ENCODE data around the gene ELK4. TPM values are rescaled to one million over a fixed set of nuclear protein-coding genes. Genes with fewer than 3 reads are reported as not detected.
A peak's percentile ranks its signal among the peaks of the same experiment; 100 is the strongest.
"Not testable (repeated sequence)": the region's sequence is repeated elsewhere in the genome, so short reads cannot be mapped to it uniquely, and the experiment has no call there.

ELK4 gene
- total RNA-seq, 8 experiments from 2014 or later = 6.8 to 21.3 (median 11.5) TPM

DNA sequence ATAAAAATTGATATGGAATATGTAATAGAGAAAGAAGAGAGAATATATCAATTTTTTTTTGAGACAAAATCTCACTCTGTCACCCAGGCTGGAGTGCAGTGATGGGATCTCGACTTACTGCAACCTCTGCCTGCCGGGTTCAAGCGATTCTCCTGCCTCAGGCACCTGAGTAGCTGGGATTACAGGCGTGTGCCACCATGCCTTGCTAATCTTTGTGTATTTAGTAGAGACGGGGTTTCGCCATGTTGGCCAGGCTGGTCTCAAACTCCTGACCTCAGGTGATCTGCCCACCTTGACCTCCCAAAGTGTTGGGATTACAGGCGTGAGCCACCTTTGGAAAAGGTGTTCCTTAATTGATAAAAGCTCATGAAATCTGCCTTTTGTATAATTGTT, 4.3 kb upstream of the ELK4 start:
- ATAC-seq (replicated peaks in 6 of 8); H3K4me1 ChIP-seq (replicated peaks in 1 of 2); H3K4me3 ChIP-seq; H3K27ac ChIP-seq; in situ Hi-C loops (cut with MboI; ENCODE audit: low pct_unique_long_range_greater_than_20kb in 2 of 9, low sequenced_read_pairs in 9 of 9, unreplicated experiment in 9 of 9): not testable (repeated sequence)
- WGBS, 10 experiments = 25 to 100% (median 88%) methylated on average over 1 to 7 of the region's 7 CpGs; no CpG with 5 or more reads in 3 of the 10 experiments

GRCh38 chr1:205633421-205633976, 1.7 kb upstream of the ELK4 start:
- WGBS, 10 experiments = 35 to 100% (median 83%) methylated on average over 3 to 6 of the region's 6 CpGs
- Histone ChIP-seq H3K27ac (no peak overlapping the region), H3K4me1 (replicated peaks in 1 of 2) (peaks cover 5 to 14% of the 10 kb centered on the region in 2 donors), H3K4me3 (no peak overlapping the region)
- ATAC-seq (replicated peaks in 6 of 8) = no peak
- in situ Hi-C loops (cut with MboI; ENCODE audit: low pct_unique_long_range_greater_than_20kb in 2 of 9, low sequenced_read_pairs in 9 of 9, unreplicated experiment in 9 of 9) = no loop called here

- in situ Hi-C loops (cut with MboI; ENCODE audit: low pct_unique_long_range_greater_than_20kb in 2 of 9, low sequenced_read_pairs in 9 of 9, unreplicated experiment in 9 of 9) = no loop called here
- Histone ChIP-seq H3K4me1 (replicated peaks in 1 of 2) (peaks cover 5 to 14% of the 10 kb centered on the region in 2 donors), H3K4me3 (peak overlapping the region; percentile 65 to 80 (median 70)), H3K27ac (peak overlapping the region; percentile 97)
- 20 to 100% (median 71%) methylated on average over 1 to 3 of the region's 3 CpGs for WGBS, 10 experiments
- ATAC-seq (replicated peaks in 6 of 8) = no peak
These were observed 908 bp upstream of the ELK4 start for GRCh38 chr1:205632669-205633169.

DNA sequence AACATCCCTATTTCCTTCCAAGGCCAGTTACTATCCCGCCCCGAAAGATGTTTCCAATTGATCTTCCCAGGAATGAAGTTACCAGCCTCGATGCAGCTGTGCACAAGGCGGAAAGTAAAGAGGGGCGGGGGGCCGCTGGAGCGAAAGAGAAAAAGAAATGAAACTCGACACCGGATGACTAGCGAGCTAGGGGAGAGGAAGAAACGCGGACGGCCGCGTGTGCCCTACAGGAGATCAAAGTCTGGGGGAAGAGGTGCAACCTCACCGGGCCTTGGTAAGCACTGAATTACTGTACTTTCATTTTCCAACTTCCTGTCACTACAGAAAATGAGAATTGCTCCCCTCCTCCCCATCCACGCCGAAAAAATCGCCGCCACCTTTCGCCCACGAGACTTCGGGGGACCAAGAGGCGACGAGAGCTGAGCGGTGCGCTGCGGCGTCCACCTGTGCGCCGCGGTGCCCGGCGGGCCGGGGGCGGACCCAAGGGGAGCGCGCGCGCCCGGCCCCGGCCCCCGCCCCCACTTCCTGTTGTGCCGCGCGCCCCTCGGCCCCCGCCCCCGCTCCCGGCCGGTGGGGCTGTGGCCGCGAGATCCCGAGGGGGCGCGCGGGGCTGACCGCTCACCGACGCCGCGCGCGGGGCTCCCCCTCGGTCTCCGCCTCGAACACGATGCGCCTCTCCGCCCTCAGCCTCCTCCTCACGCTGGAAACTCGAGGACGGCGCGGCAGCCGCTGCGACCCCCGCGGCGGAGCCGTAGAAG, 622 bp downstream of the ELK4 start:
- in situ Hi-C loops (cut with MboI; ENCODE audit: low pct_unique_long_range_greater_than_20kb in 2 of 9, low sequenced_read_pairs in 9 of 9, unreplicated experiment in 9 of 9) = no loop called here
- Histone ChIP-seq H3K27ac (peak overlapping the region; percentile 97), H3K4me1 (replicated peaks in 1 of 2) (peaks cover 5 to 14% of the 10 kb centered on the region in 2 donors), H3K4me3 (peak overlapping the region; percentile 65 to 80 (median 70))
- 0 to 5% (median 0%) methylated on average over 1 to 51 of the region's 81 CpGs; no CpG with 5 or more reads in 1 of the 10 experiments for WGBS, 10 experiments
- ATAC-seq (replicated peaks in 6 of 8) = peak; percentile 56 to 82 (median 76)

DNA sequence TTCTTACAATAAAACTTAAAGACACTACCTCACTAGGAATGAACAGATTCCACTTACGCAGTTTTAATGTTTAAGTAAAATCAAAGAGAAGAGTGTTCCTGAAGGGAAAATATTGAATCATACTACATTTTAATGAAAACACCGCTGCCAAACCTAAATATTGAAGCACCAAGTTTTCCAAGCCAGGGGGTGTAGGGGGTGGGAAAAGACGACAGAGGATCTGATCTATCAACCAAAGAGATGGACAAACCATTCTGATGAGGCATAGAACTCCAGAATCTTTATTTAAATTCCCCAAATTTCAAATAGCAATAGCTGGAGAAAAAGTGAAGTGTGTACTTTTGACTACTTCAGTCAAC, 1.2 kb downstream of the ELK4 start:
- in situ Hi-C loops (cut with MboI; ENCODE audit: low pct_unique_long_range_greater_than_20kb in 2 of 9, low sequenced_read_pairs in 9 of 9, unreplicated experiment in 9 of 9) = no loop called here
- H3K4me3 ChIP-seq = peak overlapping the region; percentile 65 to 80 (median 70)
- 0 to 35% (median 12%) methylated on average over 1 to 3 of the region's 3 CpGs for WGBS, 10 experiments

DNA sequence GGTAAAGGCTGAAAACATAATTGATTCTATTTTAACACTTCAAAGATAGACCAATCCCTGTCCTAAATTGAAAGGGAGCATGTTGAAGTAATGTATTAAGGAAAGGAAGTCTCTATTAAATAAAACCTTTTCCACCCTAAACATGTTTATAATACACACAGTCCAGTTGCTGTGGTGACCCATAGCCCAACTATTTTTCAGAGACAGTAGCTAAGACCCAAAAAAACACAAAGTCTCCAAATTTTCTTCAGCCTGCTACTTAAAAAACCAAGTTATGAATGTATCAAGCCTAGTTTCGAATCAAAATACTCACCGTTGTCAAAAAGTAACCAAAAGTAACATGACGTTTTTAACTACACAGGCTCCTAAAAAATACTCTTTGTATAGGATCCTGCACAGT, 1.6 kb downstream of the ELK4 start:
- in situ Hi-C loops (cut with MboI; ENCODE audit: low pct_unique_long_range_greater_than_20kb in 2 of 9, low sequenced_read_pairs in 9 of 9, unreplicated experiment in 9 of 9) = no loop called here
- no peak for ATAC-seq (replicated peaks in 6 of 8)
- Histone ChIP-seq H3K4me3 (peak overlapping the region; percentile 65 to 80 (median 70)), H3K4me1 (replicated peaks in 1 of 2) (peaks cover 5 to 14% of the 10 kb centered on the region in 2 donors), H3K27ac (no peak overlapping the region)
- WGBS, 10 experiments = 0 to 49% (median 30%) methylated on average over 2 to 3 of the region's 3 CpGs

More for the DNA sequence above, 1.2 kb downstream of the ELK4 start:
- no peak for ATAC-seq (replicated peaks in 6 of 8)
- peaks cover 5 to 14% of the 10 kb centered on the region in 2 donors for H3K4me1 ChIP-seq (replicated peaks in 1 of 2)
- H3K27ac ChIP-seq = peak overlapping the region in 1 of 2 donors; percentile 97

- in situ Hi-C loops (cut with MboI; ENCODE audit: low pct_unique_long_range_greater_than_20kb in 2 of 9, low sequenced_read_pairs in 9 of 9, unreplicated experiment in 9 of 9) = no loop called here
- no peak for ATAC-seq (replicated peaks in 6 of 8)
- H3K27ac ChIP-seq = no peak overlapping the region
- WGBS, 10 experiments = 7 to 100% (median 83%) methylated on average over 1 to 6 of the region's 6 CpGs
- H3K4me1 ChIP-seq (replicated peaks in 1 of 2) = peaks cover 5 to 14% of the 10 kb centered on the region in 2 donors
- H3K4me3 ChIP-seq = no peak overlapping the region
These were observed 2.1 kb downstream of the ELK4 start for GRCh38 chr1:205629751-205630150.

GRCh38 chr1:205627956-205628355, 3.9 kb downstream of the ELK4 start:
- ATAC-seq (replicated peaks in 6 of 8) = no peak
- Histone ChIP-seq H3K27ac (no peak overlapping the region), H3K4me3 (no peak overlapping the region), H3K4me1 (replicated peaks in 1 of 2) (peaks cover 4 to 12% of the 10 kb centered on the region in 2 donors)
- WGBS, 10 experiments = 80 to 100% (median 95%) methylated on average over 2 to 8 of the region's 8 CpGs
- in situ Hi-C loops (cut with MboI; ENCODE audit: low pct_unique_long_range_greater_than_20kb in 2 of 9, low sequenced_read_pairs in 9 of 9, unreplicated experiment in 9 of 9) = no loop called here

DNA sequence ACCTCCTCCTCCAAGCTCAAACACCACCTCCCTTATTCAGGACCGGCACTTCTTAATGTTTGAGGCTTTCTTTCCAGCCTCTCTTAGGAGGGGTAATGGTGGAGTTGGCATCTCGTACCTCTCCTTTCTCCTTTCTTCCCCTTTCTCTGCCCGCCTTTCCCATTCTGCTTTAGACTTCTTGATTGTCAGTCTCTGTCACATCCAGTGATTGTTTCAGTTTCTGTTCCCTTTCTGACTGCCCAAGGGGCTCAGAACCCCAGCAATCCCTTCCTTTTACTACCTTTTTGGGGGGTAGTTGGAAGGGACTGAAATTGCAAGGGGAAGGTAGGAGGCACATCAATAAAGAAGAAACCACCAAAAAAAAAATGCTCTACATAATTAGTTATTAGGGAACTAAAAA, 5.6 kb downstream of the ELK4 start:
- Histone ChIP-seq H3K27ac (no peak overlapping the region), H3K4me1 (replicated peaks in 1 of 2) (peaks cover 0 to 7% of the 10 kb centered on the region in 2 donors), H3K4me3 (no peak overlapping the region)
- ATAC-seq (replicated peaks in 6 of 8) = no peak
- in situ Hi-C loops (cut with MboI; ENCODE audit: low pct_unique_long_range_greater_than_20kb in 2 of 9, low sequenced_read_pairs in 9 of 9, unreplicated experiment in 9 of 9) = no loop called here
- WGBS, 10 experiments = 80 to 100% (median 93%) methylated on average over 1 to 3 of the region's 3 CpGs; no CpG with 5 or more reads in 2 of the 10 experiments

- Histone ChIP-seq H3K27ac (no peak overlapping the region), H3K4me1 (replicated peaks in 1 of 2) (no peaks in the 10 kb centered on the region), H3K4me3 (no peak overlapping the region)
- ATAC-seq (replicated peaks in 6 of 8) = no peak
- in situ Hi-C loops (cut with MboI; ENCODE audit: low pct_unique_long_range_greater_than_20kb in 2 of 9, low sequenced_read_pairs in 9 of 9, unreplicated experiment in 9 of 9) = no loop called here
- 80 to 100% (median 90%) methylated on average over 1 to 4 of the region's 4 CpGs; no CpG with 5 or more reads in 1 of the 10 experiments for WGBS, 10 experiments
These were observed 8.2 kb downstream of the ELK4 start for GRCh38 chr1:205623646-205624045.

- in situ Hi-C loops (cut with MboI; ENCODE audit: low pct_unique_long_range_greater_than_20kb in 2 of 9, low sequenced_read_pairs in 9 of 9, unreplicated experiment in 9 of 9) = no loop called here
- WGBS, 10 experiments = 80 to 100% (median 92%) methylated on average over 1 to 6 of the region's 6 CpGs
- H3K4me1 ChIP-seq (replicated peaks in 1 of 2) = no peaks in the 10 kb centered on the region
- H3K27ac ChIP-seq = no peak overlapping the region
- no peak overlapping the region for H3K4me3 ChIP-seq
- no peak for ATAC-seq (replicated peaks in 6 of 8)
These were observed 11.5 kb downstream of the ELK4 start for GRCh38 chr1:205620269-205620668.

DNA sequence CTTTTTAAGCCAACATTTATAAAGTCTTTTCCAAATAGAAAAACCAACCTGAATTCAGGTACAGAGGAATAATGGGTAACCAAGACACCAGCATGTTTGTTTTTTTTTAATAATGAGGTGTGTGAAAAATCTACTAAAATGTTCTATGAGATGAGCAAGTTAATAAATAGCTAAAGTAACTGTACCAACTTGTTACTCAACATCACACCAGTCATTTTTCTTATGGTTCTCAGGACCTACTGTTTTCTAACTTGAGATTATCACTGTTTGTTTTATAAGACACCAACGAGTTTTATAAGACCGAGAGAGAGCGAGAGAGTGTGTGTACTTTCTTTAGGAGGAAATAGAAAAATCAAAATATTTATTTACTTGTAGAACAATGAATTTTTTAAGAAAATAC, 12.4 kb downstream of the ELK4 start:
- Histone ChIP-seq H3K4me3 (no peak overlapping the region), H3K4me1 (replicated peaks in 1 of 2) (no peaks in the 10 kb centered on the region), H3K27ac (no peak overlapping the region)
- ATAC-seq (replicated peaks in 6 of 8) = no peak
- 60 to 100% (median 95%) methylated on average over 1 to 3 of the region's 3 CpGs for WGBS, 10 experiments
- in situ Hi-C loops (cut with MboI; ENCODE audit: low pct_unique_long_range_greater_than_20kb in 2 of 9, low sequenced_read_pairs in 9 of 9, unreplicated experiment in 9 of 9) = no loop called here

DNA sequence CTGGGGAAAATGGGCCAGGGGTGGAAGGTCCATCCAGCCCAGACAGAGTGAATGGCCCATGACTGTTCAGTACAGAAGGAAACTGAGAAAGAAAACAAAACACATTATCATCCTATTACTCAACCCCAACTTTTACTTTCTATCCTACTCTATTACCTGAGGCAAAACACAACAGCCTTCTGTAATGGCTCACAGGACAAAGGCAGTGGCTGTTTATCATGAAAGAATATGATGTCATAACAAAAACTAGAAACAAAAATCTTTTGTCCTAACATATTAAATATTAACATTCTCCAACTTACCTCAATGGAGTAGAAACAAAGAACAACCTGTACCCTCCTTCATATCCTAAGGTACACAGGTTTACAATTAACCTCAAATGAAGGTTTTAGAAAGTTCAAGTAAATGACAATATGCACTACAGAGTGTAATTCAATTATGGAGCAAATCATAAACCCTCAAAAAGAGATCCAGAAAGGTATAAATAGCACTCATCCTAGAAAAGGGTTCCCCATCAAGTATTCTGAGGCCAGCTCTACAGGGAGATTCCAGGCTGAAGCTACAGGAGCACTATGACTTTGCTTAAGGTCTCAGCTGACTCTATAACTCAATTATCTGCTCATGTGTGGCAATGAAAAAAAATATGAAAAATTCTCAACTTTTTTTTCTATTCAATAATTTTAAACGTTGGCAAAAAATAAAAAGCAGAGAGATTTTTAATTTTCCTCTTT, 15.1 kb downstream of the ELK4 start:
- no peaks in the 10 kb centered on the region for H3K4me1 ChIP-seq (replicated peaks in 1 of 2)
- no peak overlapping the region for H3K27ac ChIP-seq
- H3K4me3 ChIP-seq = no peak overlapping the region
- ATAC-seq (replicated peaks in 6 of 8) = no peak
- in situ Hi-C loops (cut with MboI; ENCODE audit: low pct_unique_long_range_greater_than_20kb in 2 of 9, low sequenced_read_pairs in 9 of 9, unreplicated experiment in 9 of 9) = no loop called here
- 38 to 100% (median 84%) methylated on average over 1 of the region's 1 CpG for WGBS, 10 experiments

Data from motor neuron (in vitro differentiated cells).